OCI-LY7 (cell line): ENCODE data around the gene PLXDC2.

Experiments
- EZH2phosphoT487 ChIP-seq: fragments of 200-600 bp; sonication (generic); IDR thresholded peaks from 2 replicates; pipeline ENCODE4 v1.6.1; 2018; ENCODE audit warnings: low read depth, borderline replicate concordance, mild to moderate bottlenecking, mixed run types, antibody characterized with exemption, low read length, moderate library complexity, mixed read lengths
- TF ChIP-seq, protein P1 (sequence below): fragments of 200-600 bp; sonication (generic); conservative IDR thresholded peaks from 2 replicates; pipeline ENCODE4 v1.5.1; 2014; ENCODE audit warnings: mild to moderate bottlenecking, antibody characterized with exemption, low read length, moderate library complexity, mixed read lengths

DNA sequence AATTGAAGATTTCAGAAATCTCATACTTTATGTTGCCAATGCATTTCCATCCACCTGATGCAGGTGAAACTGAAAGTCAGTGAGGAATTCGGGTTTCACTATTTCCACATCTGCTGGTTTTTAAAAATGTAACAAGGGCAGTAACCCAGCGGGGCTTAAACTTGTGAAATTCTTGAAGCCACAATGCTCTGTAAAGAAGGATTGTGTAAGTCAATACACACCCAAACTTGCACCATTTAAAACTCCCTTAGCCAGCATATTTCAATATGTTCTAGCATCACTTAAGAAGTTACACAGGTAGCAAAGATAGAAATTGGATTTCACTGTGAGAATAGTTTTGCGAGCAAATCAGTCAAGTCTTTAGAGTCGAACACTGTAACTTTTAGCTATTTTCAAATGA is 386.1 kb downstream of the PLXDC2 start:
- TF ChIP-seq, protein P1, sequence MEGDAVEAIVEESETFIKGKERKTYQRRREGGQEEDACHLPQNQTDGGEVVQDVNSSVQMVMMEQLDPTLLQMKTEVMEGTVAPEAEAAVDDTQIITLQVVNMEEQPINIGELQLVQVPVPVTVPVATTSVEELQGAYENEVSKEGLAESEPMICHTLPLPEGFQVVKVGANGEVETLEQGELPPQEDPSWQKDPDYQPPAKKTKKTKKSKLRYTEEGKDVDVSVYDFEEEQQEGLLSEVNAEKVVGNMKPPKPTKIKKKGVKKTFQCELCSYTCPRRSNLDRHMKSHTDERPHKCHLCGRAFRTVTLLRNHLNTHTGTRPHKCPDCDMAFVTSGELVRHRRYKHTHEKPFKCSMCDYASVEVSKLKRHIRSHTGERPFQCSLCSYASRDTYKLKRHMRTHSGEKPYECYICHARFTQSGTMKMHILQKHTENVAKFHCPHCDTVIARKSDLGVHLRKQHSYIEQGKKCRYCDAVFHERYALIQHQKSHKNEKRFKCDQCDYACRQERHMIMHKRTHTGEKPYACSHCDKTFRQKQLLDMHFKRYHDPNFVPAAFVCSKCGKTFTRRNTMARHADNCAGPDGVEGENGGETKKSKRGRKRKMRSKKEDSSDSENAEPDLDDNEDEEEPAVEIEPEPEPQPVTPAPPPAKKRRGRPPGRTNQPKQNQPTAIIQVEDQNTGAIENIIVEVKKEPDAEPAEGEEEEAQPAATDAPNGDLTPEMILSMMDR: no peak
- no peak for TF ChIP-seq EZH2phosphoT487
